GM21526 (cell line): Measurements from ENCODE around the gene PRKAG2.

Experiments
- ATAC-seq: cut with Tn5 transposase; IDR thresholded peaks from one replicate; pipeline ENCODE4 v1.9.1; 2021; ENCODE audit warnings: moderate library complexity; ENCODE audit not compliant: unreplicated experiment, low FRiP score

PRKAG2 gene

GRCh38 chr7:151518947-151519764 lies 357.8 kb downstream of the PRKAG2 start:
- peak; percentile 46 for ATAC-seq

GRCh38 chr7:151518105-151518946 lies 358.6 kb downstream of the PRKAG2 start:
- no peak for ATAC-seq

GRCh38 chr7:151517601-151518104 lies 359.3 kb downstream of the PRKAG2 start:
- ATAC-seq = no peak

- no peak for ATAC-seq
These were observed 361.7 kb downstream of the PRKAG2 start for GRCh38 chr7:151515276-151515565.

DNA sequence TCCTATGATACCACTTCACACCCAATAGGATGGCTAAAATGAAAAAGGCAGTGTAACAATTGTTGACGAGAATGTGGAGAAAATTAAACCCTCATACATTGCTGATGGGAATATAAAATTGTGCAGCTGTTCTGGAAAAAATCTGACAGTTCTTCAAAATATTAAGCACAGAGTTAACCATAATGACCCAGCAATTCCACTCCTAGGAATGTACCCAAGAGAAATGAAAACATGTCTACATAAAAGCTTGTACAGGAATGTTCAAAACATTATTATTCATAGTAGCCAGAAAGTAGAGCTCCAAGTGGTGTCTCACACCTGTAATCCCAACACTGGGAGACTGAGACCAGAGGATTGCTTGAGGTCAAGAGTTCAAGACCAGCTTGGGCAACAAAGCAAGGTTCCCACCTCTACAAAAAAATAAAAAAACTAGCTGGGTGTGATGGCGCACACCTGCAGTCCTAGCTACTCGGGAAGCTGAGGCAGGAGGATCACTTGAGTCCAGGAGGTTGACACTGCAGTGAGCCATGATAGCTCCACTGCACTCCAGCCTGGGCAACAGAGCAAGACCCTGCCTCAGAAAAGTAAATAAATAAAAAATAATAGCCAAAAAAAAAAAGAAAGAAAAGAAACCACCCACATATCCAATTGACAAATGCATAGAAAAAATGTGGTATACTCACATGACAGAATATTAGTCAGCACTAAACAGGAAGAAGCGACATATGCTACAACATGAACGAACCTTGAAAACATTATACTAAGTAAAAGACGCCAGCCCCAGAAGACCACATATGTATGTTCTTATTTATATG lies 362.2 kb downstream of the PRKAG2 start:
- no peak for ATAC-seq

- no peak for ATAC-seq
These were observed 363.8 kb downstream of the PRKAG2 start for GRCh38 chr7:151513133-151513532.

DNA sequence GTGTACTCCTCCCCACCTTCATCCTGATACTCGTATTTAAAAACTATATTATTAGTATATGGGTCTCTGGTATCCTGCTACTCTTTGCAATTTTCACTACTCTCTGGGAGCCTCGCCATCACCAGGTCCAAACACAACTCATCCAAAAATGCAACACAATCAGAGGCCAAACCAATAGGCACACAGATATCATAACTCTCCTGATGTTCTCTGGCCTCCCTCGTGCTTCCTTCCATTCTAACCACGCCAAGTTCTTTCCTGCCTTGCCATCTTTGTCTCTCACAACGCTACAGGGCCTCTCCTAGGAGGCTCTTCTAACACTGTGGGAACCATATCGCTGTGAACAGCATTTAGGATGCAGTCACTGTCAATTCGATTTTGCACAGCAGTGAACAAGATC lies 364.6 kb downstream of the PRKAG2 start:
- no peak for ATAC-seq

GRCh38 chr7:151511946-151512345 lies 365.0 kb downstream of the PRKAG2 start:
- ATAC-seq = no peak

- no peak for ATAC-seq
These were observed 365.6 kb downstream of the PRKAG2 start for GRCh38 chr7:151511270-151511669.

- no peak for ATAC-seq
These were observed 367.1 kb downstream of the PRKAG2 start for GRCh38 chr7:151509670-151510333.

DNA sequence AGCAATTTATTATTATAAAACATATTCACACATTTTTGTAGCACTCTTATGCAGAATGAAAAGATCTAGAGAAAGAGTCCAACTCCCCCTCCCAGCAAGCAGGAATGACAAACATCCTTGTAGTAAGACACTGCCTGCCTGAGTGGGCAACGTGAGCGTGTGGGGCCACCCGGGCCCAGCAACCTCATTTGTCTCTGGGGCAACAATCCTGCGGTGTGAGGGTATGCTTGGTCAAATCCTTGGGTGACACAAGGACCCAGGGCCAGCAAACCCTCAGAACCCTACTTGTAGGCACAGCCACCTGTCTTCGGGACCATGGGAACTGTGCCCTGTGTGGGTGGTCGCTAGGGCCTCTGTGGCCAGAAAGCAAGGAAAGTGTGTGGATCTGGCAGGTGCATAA lies 367.9 kb downstream of the PRKAG2 start:
- no peak for ATAC-seq

DNA sequence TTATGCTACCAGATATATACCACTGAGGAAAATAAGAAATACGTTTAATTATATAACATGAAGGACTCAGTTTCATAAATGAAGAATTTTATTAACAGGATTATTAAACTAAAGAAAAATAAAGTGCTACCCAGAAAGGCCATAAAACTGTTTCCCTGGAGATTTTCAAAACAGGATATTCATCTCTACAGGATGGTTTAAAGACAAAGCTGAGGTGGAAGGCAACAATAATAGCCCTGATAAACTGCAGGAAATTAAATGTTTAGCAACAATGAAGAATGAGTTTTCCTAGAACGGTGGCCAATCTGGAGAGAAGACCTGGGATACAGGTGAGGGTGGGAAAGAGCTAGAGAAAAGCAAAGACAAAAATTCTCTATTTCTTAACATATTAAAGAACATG lies 369.1 kb downstream of the PRKAG2 start:
- no peak for ATAC-seq

DNA sequence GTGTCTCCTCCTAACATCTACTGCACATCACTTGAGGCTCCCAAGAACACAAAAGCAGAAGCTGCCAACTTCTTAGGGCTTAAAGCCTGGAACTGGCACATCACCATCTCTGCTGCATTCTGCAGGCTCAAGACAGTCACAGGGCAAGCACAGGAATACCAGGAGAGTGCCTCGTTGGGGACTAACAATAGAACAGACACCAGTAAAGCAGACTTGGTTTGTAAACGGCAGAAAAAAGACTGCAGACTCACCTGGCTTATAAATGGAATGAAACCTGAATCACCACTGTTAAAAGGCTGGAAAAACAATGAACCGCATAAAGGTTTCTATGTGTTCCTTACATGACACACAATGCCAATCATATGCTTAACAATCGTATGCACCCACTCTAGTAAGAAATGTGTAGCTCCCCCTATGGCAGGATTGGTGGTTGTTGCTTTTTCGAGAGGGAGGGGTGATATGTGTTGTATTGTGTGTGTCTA lies 370.0 kb downstream of the PRKAG2 start:
- ATAC-seq = no peak
